GM10847 (cell line): ENCODE results near the gene RNU4-1.

Experiments used
- POLR2A ChIP-seq: IDR thresholded peaks from 2 replicates; pipeline ENCODE4 v1.6.1; 2011; ENCODE audit not compliant: insufficient read length; ENCODE audit errors: extremely low read depth

The RNU4-1 gene

DNA sequence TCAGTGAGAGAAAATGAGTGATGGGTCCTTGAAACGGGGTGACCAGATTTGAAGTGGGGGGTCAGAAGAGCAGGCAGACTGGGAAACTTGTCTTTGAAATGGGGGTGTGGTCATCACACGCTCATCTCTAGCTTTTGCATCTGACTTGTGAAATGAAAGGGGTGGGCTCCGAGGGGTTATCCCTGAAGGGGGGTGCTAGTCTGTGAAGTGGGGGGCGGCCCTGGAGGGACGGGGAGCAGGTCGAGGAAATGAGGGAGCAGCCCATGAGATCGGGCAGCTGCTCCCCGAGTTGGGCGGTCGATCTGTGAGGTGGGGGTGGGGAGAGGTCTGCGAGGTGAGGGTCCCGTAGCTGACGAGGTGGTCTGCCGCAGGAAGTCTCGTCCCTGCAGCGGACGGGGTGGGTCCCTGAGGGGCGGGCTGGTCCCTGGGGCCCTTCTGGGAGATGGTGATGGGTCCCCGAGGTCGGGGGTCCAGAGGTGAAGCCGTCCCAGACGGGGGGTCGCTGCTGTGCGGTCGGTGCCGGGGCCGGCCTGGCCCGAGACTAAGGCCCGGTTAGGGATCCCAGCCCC, 28.0 kb downstream of the RNU4-1 start:
- no peak for TF ChIP-seq POLR2A

DNA sequence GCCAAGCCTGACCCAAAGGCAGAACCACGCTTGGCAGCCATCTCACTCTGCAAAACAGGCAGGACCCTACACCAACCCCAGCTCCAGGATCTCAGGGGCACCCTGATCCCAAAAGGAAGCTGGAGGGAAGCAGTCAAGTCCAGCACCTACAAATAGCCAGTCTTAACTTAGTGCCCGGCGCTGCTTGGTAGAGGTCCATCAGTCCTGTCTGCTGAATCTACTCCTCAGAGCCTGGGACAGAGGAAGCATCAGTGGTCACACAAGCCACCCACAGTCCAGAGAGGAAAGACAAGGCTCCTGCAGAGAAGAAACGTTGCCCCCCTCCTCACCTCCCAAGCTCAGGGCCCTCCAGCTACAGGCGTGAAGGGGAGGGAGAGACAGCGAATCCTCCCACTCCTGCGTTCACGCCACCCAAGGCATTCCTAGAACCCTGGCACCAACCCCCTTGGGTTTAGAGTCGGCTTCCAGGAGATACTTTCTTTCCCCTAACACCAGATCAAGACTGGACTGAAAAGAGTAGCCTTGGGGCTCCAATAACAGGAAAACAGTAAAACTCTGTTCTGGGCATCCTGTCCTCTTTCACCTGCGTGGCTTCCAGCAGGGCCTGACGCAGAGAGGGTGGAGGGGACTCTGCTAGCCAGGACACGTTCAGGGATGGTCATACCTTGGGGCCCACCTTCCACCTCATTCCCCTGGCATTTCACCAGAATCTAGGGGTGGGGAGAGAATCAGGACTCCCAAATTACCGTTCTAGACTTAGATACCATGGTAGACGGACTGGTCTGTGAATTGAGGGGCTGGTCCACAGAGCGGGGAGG, 28.7 kb downstream of the RNU4-1 start:
- no peak for TF ChIP-seq POLR2A

DNA sequence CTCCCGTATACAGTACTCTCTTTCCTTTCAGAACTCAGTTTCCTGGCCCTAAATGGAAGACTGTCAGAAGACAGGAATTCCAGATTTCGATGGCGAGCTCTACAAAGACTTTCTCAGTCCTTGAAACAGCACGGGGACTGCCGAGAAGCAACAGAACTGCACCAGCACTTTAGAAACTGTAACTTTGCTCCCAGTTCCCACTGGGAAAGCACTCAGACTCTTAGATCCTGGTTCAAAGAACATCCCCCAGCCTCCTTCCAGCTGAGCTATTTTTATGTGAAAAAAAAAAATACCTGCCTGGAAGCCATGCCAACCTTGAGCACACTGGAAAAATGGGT, 29.3 kb downstream of the RNU4-1 start:
- no peak for TF ChIP-seq POLR2A

DNA sequence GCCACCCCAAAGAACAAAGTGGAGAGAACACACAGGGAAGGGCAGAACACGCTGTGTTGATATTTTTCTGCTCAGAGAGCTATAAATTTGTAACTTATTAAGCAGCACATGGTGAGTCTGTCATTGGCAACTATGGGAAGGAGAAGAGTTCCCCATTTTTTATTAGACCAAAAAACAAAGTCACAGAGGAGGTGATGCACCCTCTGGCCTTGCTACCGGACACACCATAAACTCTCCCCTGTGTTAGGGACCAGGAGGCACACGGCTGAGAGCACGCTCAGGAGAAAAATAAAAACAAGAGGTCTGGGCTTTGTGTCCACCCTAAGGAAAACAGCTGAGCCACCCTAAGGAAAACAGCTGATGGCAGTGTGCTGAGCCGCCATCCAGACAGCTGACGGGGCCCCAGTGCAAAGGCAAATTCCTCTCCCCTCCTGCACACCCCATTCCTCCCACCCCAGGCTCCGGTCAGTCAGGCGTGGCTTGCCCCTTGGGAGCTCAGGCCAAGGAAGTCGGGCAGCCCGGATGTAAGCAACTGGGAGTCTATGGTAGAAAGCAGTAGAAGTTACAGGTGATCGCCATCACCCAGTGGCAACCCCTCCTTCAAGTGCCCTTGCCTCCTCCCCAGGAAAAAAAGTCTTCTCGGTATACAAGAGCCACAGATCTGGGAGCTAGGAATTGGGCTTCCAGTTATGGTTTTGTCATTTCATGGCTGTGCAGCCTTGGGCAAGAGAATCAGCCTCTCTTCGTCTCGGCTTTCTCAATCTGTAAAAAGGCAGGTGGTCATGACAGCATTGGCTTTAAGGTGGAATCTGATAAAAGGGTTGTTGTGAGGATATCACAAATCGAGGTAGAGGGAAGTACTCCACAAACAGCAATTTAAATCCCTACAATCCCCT, 29.9 kb downstream of the RNU4-1 start:
- no peak for TF ChIP-seq POLR2A

DNA sequence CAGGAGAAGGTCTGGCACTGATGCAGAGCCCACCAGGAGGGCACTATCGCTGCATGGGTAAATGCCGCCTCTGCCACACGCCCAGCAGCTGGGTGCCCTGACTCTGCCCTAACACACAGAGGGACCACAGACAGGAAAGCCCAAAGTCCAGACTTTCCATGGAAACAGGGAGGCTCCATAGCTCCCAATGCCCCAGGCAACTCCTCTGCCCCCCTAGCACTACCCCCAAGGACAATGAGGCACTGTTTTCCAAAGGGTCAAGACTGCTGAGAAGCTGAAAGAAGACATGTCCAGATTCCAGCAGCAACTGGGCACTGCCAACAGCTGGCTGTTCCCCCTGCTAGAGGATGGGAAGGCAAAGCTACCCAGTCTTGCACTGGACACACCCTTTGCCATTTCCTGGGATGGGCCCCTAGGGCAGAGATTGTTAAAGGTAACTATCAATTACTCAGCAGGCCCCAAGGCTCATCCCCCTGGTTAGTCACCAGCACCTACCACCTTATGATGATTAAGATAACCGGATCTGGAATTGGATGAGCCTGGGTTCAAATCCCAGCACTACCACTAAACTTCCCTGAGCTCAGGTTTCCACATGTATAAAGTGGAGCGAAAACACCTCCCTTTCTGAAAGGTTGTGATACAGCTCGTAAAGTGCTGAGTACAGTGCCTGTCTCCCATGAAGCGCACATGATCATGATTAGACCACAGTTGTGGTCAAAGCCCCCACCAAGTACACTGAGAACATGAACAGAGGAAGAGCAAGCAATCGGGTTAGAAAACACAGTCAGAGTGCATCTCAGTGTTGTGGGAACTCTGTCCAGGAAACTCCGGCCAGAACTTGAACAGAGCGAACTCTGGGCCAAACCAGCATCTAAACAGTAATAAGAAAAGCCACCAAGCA, 30.8 kb downstream of the RNU4-1 start:
- TF ChIP-seq POLR2A = no peak

DNA sequence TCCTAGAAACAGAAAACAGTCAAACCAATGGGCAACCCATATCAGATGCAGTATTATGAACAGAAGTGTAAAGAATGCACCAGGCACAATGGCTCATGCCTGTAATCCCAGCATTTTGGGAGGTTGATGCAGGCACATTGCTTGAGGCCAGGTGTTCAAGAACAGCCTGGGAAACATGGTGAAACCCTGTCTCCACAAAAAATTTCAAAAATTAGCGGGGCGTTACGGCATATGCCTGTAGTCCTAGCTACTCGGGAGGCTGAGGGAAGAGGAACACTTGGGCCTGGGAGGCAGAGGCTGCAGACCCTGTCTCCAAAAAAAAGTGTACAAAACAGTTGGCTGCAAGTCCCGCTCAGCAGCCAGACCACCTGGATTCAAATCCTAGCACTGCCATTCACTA, 32.4 kb downstream of the RNU4-1 start:
- no peak for TF ChIP-seq POLR2A

DNA sequence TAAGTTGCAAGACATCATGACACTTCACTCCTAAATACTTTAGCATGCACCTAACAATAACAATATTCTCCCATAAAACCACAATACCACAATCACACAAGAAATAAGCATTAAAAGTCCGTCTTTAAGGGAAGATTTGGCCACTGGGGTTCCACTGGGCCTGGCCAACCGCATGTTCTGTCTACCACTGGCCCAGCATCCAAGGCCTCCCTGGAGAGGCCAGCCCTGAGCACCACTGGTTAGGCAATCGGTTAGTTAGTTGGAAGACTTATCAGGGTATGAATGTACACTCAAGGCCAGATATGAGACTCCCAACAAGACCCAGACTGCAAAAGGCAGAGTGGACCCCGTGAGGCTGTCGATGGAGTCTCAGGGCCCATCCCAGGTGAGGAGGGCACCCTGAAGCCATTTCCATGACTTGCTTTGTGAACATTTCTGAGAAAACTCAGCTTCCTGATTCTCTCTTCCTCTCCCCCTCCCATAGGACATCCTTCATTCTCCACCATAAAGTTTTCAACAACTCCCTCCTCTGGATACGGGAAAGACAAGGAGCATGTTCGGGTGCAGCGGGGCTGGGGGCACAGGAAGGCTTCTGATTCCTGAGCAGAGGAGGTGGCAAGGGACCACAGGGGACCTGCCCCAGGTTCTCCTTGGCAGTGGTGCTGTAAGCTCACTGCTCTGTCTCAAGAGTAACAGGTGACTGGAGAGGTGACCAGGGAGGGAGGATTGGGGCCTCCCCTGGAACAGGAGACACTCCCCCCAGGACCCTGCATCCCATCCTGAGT, 33.4 kb downstream of the RNU4-1 start:
- no peak for TF ChIP-seq POLR2A

DNA sequence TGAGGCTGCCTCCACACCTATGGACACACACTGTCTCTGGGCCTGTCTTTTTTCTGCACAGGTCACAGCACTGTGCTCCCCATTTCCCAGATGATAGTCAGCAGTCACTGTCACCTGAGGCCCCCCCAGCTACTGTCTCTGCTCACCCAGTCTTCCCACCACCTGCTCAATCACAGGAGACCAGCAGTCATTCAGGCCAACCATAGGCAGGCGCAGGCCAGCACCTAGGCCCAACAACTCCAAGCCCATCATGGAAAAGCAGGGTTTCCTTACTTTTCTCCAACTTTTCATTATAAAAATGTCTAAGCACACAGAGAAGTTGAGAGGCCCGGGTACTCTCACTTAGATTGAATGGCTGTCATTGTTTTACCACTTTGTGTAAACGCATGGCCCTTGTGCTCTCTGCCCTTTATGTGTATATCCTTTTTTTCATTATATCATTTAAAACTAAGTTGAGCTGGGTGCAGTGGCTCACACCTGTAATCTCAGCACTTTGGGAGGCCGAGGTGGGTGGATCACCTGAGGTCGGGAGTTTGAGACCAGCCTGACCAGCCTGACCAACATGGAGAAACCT, 34.6 kb downstream of the RNU4-1 start:
- no peak for TF ChIP-seq POLR2A

DNA sequence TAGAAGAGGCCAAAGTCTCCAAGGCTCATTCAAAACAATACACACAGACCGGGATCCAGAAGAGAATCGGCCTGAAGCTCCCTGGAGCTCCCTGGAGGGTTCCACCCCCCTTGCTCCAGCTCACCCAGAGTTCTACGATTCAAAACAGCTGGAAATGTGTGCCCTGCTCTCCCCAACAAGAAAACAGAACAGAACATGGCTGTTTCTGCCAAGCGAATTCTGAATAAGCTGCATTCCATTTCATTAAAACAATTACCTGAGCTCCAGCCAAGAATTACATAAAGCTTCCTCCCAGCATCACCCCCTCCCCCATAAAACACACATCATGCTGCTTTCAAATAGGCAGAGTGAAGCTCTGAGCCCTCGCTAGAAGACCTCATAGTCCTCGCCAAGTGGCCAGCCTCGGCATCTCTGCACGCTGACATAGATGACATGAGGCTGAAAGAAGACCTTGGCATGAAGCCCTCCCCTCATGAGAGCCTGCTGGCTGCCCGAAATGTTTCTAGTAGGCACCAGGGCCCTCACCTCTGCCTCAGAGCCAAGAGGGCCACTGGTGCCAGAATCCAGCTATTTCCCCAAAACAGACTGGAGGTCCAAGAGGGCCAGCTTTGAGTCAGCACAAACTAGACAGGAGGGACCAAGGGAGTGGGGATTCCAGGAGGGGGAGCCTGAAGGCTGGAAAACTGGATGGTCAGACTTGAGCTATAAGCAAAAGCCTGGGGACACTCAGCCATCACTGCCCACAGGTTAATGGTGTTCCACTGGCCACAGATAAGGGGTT, 35.8 kb downstream of the RNU4-1 start:
- no peak for TF ChIP-seq POLR2A

DNA sequence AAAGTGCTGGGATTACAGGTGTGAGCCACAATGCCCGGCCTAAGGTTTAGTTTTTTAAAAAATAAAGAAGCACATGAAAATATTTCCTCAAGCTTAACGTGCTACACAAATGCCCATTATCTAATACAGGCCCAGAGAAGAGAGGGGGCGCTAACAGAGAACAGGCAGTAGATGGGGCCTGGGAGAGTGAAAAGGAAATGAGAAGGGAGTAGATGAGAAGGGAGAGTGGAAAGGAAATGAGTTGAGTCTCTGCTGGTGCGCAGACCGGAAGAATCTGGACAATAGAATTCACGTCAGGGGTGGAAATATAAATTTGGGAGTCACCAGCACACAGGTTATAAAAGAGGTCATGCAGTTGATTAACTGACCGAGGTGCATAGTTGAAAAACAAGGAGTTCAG, 38.2 kb downstream of the RNU4-1 start:
- no peak for TF ChIP-seq POLR2A

DNA sequence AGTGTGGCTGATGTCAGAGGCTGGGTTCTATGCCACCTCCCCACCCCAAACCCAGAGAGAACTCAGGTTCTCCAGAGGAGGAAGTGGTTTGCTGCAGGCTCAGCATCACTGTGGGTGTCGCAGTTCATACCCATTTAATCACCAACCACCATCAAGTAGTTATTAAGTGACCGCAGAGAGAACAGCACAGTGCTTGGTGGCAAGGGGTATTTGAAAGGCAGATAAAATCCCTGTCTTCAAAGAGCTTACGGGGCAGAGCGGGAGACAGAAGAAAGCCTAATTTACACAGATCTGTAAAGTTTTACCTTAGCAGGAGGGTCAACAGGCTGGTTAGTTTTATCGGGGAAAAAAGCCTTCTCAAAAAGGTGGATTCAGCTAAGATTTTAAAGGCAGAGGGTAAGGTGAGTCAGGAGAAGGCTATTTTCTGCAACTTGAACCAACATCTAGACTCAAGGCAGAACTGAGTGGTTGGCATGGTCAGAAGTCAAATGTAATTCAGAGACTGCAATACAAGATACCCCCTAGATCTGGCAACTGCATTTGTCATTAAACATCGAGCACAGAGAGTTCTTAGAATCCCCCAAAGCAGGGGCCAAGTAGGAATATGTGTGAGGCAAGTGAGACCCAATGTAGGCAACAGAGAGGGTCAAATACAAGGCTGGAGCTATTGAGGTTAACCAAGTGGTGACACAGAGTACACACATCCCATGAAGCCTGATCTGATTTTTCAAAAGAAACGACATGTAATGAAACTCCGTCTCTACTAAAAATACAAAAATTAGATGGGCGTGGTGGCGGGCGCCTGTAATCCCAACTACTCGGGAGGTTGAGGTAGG, 40.7 kb downstream of the RNU4-1 start:
- no peak for TF ChIP-seq POLR2A
